Thoracic aorta (tissue), 2 donors: Measurements from ENCODE around the gene SMARCD1. TPM values are rescaled to one million over a fixed set of nuclear protein-coding genes. Genes with fewer than 3 reads are reported as not detected.

ENCODE experiments used
- ATAC-seq: fragments of 150-250 bp; one replicate; pipeline ENCODE4 v1.8.0; 2017; ENCODE audit warnings: low read depth; ENCODE audit not compliant: insufficient number of reproducible peaks, low FRiP score
- DNase-seq: peaks from one replicate; pipeline ENCODE4 v3.0.0-alpha.2; 2020; ENCODE audit warnings: low spot score
- H3K27ac ChIP-seq, 2 donors: fragments of 200-600 bp; sonication (generic); 1 replicate in 1 of 2; 2 replicates in 1 of 2; pipeline ENCODE4 v1.5.1; 2016; ENCODE audit warnings: mild to moderate bottlenecking in 2 of 2, moderate library complexity in 2 of 2
- H3K27me3 ChIP-seq: fragments of 200-600 bp; sonication (generic); replicated peaks from 2 replicates; pipeline ENCODE4 v1.6.0; 2016; ENCODE audit warnings: mild to moderate bottlenecking; ENCODE audit not compliant: insufficient read depth
- H3K36me3 ChIP-seq: fragments of 200-600 bp; sonication (generic); one replicate; pipeline ENCODE4 v1.5.1; 2016
- H3K4me1 ChIP-seq, 2 donors: fragments of 200-600 bp; sonication (generic); 1 replicate in 1 of 2; 2 replicates in 1 of 2; pipeline versions ENCODE4 v1.5.1 to v1.6.0; 2016; ENCODE audit warnings: low read depth in 2 of 2, mild to moderate bottlenecking in 1 of 2; ENCODE audit not compliant: control insufficient read depth in 1 of 2
- H3K4me3 ChIP-seq: fragments of 200-600 bp; sonication (generic); 2 replicates; pipeline ENCODE4 v1.5.1; 2016; ENCODE audit warnings: mild to moderate bottlenecking
- H3K9me3 ChIP-seq: fragments of 200-600 bp; sonication (generic); 2 replicates; pipeline ENCODE4 v1.5.1; 2016
- CTCF ChIP-seq: fragments of 200-600 bp; sonication (generic); IDR thresholded peaks from one replicate; pipeline ENCODE4 v1.5.1; 2019; ENCODE audit warnings: antibody characterized with exemption
- total RNA-seq, 2 donors: library from RNA; depleted of rRNA; stranded (reverse); fragments of >200 nt; gene quantifications; one replicate each; pipeline versions ENCODE4 v1.1.0 to v1.2.3, GENCODE V29; 2016

The SMARCD1 gene
- total RNA-seq, 2 donors from 2014 or later, result 53.6 to 60.0 TPM

GRCh38 chr12:50041062-50041860 is 43.9 kb upstream of the SMARCD1 start:
- Histone ChIP-seq H3K4me1 (no peaks in the 10 kb centered on the region), H3K9me3 (no peaks in the 10 kb centered on the region), H3K27ac (no peak overlapping the region), H3K36me3 (no peaks in the 10 kb centered on the region), H3K27me3 (no peaks in the 10 kb centered on the region), H3K4me3 (no peak overlapping the region)
- DNase-seq, result no peak
- no peak for ATAC-seq
- TF ChIP-seq CTCF, result no peak

GRCh38 chr12:50041962-50042361 is 43.2 kb upstream of the SMARCD1 start:
- H3K27ac ChIP-seq, result no peak overlapping the region
- TF ChIP-seq CTCF, result no peak
- H3K4me3 ChIP-seq, result no peak overlapping the region
- ATAC-seq (no peak), DNase-seq (no peak)
- H3K27me3 ChIP-seq, result no peaks in the 10 kb centered on the region
- H3K36me3 ChIP-seq, result no peaks in the 10 kb centered on the region
- no peaks in the 10 kb centered on the region for H3K4me1 ChIP-seq
- no peaks in the 10 kb centered on the region for H3K9me3 ChIP-seq

- Histone ChIP-seq H3K4me1 (no peaks in the 10 kb centered on the region), H3K36me3 (no peaks in the 10 kb centered on the region), H3K27ac (no peak overlapping the region), H3K9me3 (no peaks in the 10 kb centered on the region), H3K4me3 (no peak overlapping the region), H3K27me3 (no peaks in the 10 kb centered on the region)
- no peak for DNase-seq
- TF ChIP-seq CTCF, result no peak
- no peak for ATAC-seq
These were observed 42.4 kb upstream of the SMARCD1 start for GRCh38 chr12:50042693-50043092.

GRCh38 chr12:50043308-50043707 is 41.8 kb upstream of the SMARCD1 start:
- Histone ChIP-seq H3K9me3 (no peaks in the 10 kb centered on the region), H3K27me3 (no peaks in the 10 kb centered on the region), H3K4me1 (no peaks in the 10 kb centered on the region), H3K27ac (no peak overlapping the region), H3K36me3 (no peaks in the 10 kb centered on the region), H3K4me3 (no peak overlapping the region)
- DNase-seq, result no peak
- ATAC-seq, result no peak
- TF ChIP-seq CTCF, result no peak

- no peaks in the 10 kb centered on the region for H3K4me1 ChIP-seq
- no peaks in the 10 kb centered on the region for H3K9me3 ChIP-seq
- H3K27me3 ChIP-seq, result no peaks in the 10 kb centered on the region
- H3K4me3 ChIP-seq, result no peak overlapping the region
- no peak overlapping the region for H3K27ac ChIP-seq
- H3K36me3 ChIP-seq, result no peaks in the 10 kb centered on the region
- DNase-seq, result no peak
- no peak for ATAC-seq
- TF ChIP-seq CTCF, result no peak
These were observed 41.3 kb upstream of the SMARCD1 start for GRCh38 chr12:50043854-50044253.
